Measurements from ENCODE around the gene CYRIA. TPM values are rescaled to one million over a fixed set of nuclear protein-coding genes. Genes with fewer than 3 reads are reported as not detected.

Gene CYRIA
- total and polyA plus RNA-seq, 2 donors (not counting 1 experiment from before 2014, with no cell fraction given), result 6.3 to 10.2 TPM

DNA sequence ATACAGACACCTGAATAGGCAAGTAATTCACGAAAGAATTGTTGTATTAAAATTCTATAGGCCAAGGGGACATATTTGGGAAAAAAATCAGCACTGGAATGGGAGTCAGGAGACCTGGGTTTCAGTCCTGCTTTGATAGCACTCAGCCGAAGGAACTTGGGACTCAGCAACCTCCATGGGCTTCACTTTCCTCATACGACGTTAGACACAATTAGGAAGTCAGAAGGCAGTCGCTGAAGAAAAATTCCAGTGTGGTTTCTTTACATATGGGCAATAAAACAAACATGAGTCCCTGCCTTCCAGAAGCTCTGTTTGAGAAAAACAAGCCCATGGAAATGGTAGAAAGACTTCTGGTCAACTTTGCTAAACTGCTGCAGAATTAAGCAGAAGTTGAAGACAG, 15.1 kb upstream of the CYRIA start:
- Histone ChIP-seq H3K4me3 (replicated peaks in 1 of 4; ENCODE audit: control extremely low read depth in 1 of 4, insufficient read depth in 1 of 4, low read depth in 3 of 4, low read length in 4 of 4) (no peak overlapping the region), H3K79me2 (ENCODE audit: control insufficient read depth, insufficient read depth, low read length) (no peaks in the 10 kb centered on the region), H4K20me1 (ENCODE audit: control insufficient read depth, extremely low read depth, insufficient read depth, low read length) (no peaks in the 10 kb centered on the region), H3K36me3 (ENCODE audit: control insufficient read depth, insufficient read depth, low read length) (no peaks in the 10 kb centered on the region), H3K9ac (ENCODE audit: insufficient read depth, low read length) (no peak overlapping the region), H3K9me3 (ENCODE audit: control insufficient read depth, insufficient read depth, low read depth, low read length) (no peaks in the 10 kb centered on the region), H2AFZ (ENCODE audit: low read length) (no peak overlapping the region), H3K4me2 (ENCODE audit: extremely low read depth, insufficient read depth, low read length) (no peak overlapping the region), H3K4me1 (ENCODE audit: control insufficient read depth, extremely low read depth, insufficient read depth, low read length) (no peaks in the 10 kb centered on the region), H3K27me3 (ENCODE audit: control insufficient read depth, insufficient read depth, low read length) (no peaks in the 10 kb centered on the region), H3K27ac (ENCODE audit: insufficient read depth, low read length) (no peak overlapping the region)
- no peak for DNase-seq (ENCODE audit: low read depth in 2 of 2)
- TF ChIP-seq EZH2 (IDR thresholded peaks at IDR 0.05; ENCODE audit: low read length, missing control alignments) (no peak), CTCF (conservative IDR thresholded peaks at IDR 0.05 in 1 of 2, IDR thresholded peaks at IDR 0.05 in 1 of 2; ENCODE audit: low read depth in 1 of 2, low read length in 2 of 2) (no peak)

- Histone ChIP-seq H3K79me2 (ENCODE audit: control insufficient read depth, insufficient read depth, low read length) (no peaks in the 10 kb centered on the region), H2AFZ (ENCODE audit: low read length) (no peak overlapping the region), H3K27me3 (ENCODE audit: control insufficient read depth, insufficient read depth, low read length) (no peaks in the 10 kb centered on the region), H3K4me2 (ENCODE audit: extremely low read depth, insufficient read depth, low read length) (no peak overlapping the region), H3K9me3 (ENCODE audit: control insufficient read depth, insufficient read depth, low read depth, low read length) (no peaks in the 10 kb centered on the region), H4K20me1 (ENCODE audit: control insufficient read depth, extremely low read depth, insufficient read depth, low read length) (no peaks in the 10 kb centered on the region), H3K9ac (ENCODE audit: insufficient read depth, low read length) (no peak overlapping the region), H3K4me1 (ENCODE audit: control insufficient read depth, extremely low read depth, insufficient read depth, low read length) (no peaks in the 10 kb centered on the region), H3K4me3 (replicated peaks in 1 of 4; ENCODE audit: control extremely low read depth in 1 of 4, insufficient read depth in 1 of 4, low read depth in 3 of 4, low read length in 4 of 4) (no peak overlapping the region), H3K27ac (ENCODE audit: insufficient read depth, low read length) (no peak overlapping the region), H3K36me3 (ENCODE audit: control insufficient read depth, insufficient read depth, low read length) (no peaks in the 10 kb centered on the region)
- no peak for TF ChIP-seq EZH2 (IDR thresholded peaks at IDR 0.05; ENCODE audit: low read length, missing control alignments)
- no peak for TF ChIP-seq CTCF (conservative IDR thresholded peaks at IDR 0.05 in 1 of 2, IDR thresholded peaks at IDR 0.05 in 1 of 2; ENCODE audit: low read depth in 1 of 2, low read length in 2 of 2)
- no peak for DNase-seq (ENCODE audit: low read depth in 2 of 2)
Observed at GRCh38 chr2:16680304-16680703, 14.7 kb upstream of the CYRIA start.

DNA sequence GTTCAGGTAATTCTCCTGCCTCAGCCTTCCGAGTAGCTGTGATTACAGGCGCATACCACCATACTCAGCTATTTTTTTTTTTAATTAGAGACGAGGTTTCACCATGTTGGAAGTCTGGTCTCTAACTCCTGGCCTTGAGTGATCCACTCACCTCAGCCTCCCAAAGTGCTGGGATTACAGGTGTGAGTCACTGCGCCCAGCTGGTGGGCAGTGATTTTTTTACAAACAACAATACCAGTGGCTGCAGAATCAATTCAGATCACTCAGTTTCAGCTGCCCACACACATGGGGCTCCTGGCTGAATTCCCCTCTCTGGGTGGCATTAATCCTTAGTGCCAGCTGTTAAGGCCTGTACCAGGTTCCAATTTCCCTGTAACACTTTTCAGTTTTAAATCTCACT, 13.3 kb upstream of the CYRIA start:
- H3K27ac ChIP-seq (ENCODE audit: insufficient read depth, low read length), result no peak overlapping the region
- DNase-seq (ENCODE audit: low read depth in 2 of 2), result no peak

More for the DNA sequence above, 13.3 kb upstream of the CYRIA start:
- Histone ChIP-seq H3K27me3 (ENCODE audit: control insufficient read depth, insufficient read depth, low read length) (no peaks in the 10 kb centered on the region), H3K79me2 (ENCODE audit: control insufficient read depth, insufficient read depth, low read length) (no peaks in the 10 kb centered on the region), H3K4me3 (replicated peaks in 1 of 4; ENCODE audit: control extremely low read depth in 1 of 4, insufficient read depth in 1 of 4, low read depth in 3 of 4, low read length in 4 of 4) (no peak overlapping the region), H3K9me3 (ENCODE audit: control insufficient read depth, insufficient read depth, low read depth, low read length) (no peaks in the 10 kb centered on the region), H3K9ac (ENCODE audit: insufficient read depth, low read length) (no peak overlapping the region), H4K20me1 (ENCODE audit: control insufficient read depth, extremely low read depth, insufficient read depth, low read length) (no peaks in the 10 kb centered on the region), H2AFZ (ENCODE audit: low read length) (no peak overlapping the region), H3K4me1 (ENCODE audit: control insufficient read depth, extremely low read depth, insufficient read depth, low read length) (no peaks in the 10 kb centered on the region), H3K4me2 (ENCODE audit: extremely low read depth, insufficient read depth, low read length) (no peak overlapping the region), H3K36me3 (ENCODE audit: control insufficient read depth, insufficient read depth, low read length) (no peaks in the 10 kb centered on the region)
- TF ChIP-seq CTCF (conservative IDR thresholded peaks at IDR 0.05 in 1 of 2, IDR thresholded peaks at IDR 0.05 in 1 of 2; ENCODE audit: low read depth in 1 of 2, low read length in 2 of 2) (no peak), EZH2 (IDR thresholded peaks at IDR 0.05; ENCODE audit: low read length, missing control alignments) (no peak)
